DMS153 (cell line): ENCODE measurements around the gene SLC35F5.
"Not testable (repeated sequence)": the region's sequence is repeated elsewhere in the genome, so short reads cannot be mapped to it uniquely, and the experiment has no call there.

Source experiments
- DNase-seq: peaks from one replicate; lab custom pipeline; 2025; lab: John Stamatoyannopoulos, UW

The SLC35F5 gene

DNA sequence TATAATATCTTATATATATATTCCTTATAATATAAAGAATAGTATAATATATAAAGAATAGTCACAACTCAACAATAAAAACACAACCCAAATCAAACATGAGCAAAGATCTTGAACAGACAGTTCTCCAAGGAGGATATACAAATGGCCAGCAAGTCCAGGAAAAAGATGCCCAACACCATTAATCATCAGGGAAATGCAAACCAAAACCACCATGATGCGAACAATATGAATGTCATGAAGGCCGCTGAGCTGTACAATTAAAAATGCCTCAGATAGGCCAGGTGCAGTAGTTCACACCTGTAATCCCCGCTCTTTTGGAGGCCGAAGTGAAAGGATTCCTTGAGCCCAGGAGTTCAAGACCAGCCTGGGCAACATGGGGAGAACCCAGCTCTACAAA is 58.9 kb downstream of the SLC35F5 start:
- DNase-seq, result no peak

- DNase-seq, result no peak
These were observed 62.0 kb downstream of the SLC35F5 start for GRCh38 chr2:113694438-113694837.

DNA sequence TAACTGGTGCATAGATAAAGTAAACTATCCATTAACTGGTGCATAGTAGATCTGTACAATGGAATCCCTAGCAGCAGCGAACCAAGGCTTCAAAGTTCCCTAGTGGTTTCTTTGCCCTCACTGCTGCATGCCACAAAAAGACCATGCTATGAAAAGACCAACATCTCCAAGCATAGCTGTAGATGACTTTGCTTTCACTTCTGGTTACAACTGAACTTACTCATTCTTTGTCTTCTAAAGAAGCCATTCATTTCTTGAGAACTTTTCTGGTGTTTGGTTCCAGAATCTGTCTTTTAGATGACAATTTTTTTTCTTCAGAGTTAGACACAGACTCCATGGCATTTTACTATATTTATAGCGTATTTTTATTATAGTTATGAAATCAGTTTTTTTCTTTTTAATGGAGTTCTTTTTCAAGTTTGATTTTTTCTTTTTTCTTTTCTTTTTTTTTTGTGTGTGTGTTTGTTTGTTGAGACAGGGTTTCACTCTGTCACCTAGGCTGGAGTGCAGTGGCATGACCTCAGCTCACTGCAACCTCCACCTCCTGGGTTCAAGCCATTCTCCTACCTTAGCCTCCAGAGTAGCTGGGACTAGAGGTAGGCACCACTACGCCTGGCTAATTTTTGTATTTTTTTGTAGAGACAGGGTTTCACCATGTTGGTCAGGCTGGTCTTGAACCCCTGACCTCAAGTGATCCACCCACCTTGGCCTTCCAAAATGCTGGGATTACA is 63.6 kb downstream of the SLC35F5 start:
- DNase-seq, result no peak

- not testable (repeated sequence) for DNase-seq
These were observed 65.6 kb downstream of the SLC35F5 start for GRCh38 chr2:113690871-113691270.

GRCh38 chr2:113686537-113686936 is 69.9 kb downstream of the SLC35F5 start:
- no peak for DNase-seq

GRCh38 chr2:113685471-113685870 is 71.0 kb downstream of the SLC35F5 start:
- DNase-seq, result no peak

DNA sequence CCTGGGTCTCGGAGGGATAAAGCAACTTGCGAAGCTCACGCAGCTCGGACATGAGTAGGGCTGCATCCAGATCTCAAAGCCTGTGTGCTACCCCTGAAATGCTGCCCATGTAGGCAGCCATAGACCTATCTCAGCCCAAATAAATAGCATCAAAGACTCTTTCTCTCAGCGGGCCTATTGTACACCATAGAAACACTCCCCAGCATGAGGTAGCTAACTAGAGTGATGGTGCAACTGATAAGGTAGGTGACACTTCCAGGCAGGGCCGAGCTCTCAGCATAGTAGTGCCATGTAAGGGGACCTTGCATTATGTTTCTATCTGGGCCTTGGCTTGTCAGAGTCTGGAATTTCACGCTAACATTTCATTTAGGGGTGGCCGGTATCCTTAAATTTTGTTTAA is 77.0 kb downstream of the SLC35F5 start:
- DNase-seq, result no peak

GRCh38 chr2:113677330-113677729 is 79.1 kb downstream of the SLC35F5 start:
- DNase-seq, result no peak

- no peak for DNase-seq
These were observed 79.7 kb downstream of the SLC35F5 start for GRCh38 chr2:113676623-113677266.

- DNase-seq, result no peak
These were observed 80.6 kb downstream of the SLC35F5 start for GRCh38 chr2:113675875-113676274.

DNA sequence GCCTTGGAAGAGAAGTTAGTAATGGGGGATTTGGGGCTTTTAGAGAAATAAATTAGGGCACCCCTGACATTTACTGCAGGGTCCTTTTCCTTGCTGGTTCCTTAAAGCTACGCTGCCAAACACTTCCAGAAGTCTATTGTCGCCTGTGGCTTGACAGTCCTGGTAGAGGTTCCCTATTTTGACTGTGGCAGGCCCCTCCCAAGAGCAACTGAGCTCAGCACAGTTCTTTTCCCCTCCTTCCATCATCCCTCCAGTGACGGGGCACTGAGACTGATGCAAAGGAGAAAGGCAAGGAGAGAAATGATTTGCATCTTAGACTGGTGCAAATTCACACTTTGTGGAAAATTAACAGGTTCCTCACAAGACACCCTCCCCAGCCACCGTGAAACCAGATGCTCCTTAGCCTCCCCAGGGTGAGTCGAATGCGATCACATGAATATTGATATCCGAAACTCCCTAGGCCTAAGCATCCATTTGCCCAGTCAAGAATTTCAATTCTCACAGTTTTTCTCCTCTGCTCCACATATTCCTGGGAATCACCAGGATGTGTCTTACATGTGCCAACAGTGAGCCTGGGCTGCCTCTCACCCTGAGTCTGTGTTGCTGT is 84.0 kb downstream of the SLC35F5 start:
- no peak for DNase-seq

GRCh38 chr2:113669013-113669412 is 87.4 kb downstream of the SLC35F5 start:
- not testable (repeated sequence) for DNase-seq

DNA sequence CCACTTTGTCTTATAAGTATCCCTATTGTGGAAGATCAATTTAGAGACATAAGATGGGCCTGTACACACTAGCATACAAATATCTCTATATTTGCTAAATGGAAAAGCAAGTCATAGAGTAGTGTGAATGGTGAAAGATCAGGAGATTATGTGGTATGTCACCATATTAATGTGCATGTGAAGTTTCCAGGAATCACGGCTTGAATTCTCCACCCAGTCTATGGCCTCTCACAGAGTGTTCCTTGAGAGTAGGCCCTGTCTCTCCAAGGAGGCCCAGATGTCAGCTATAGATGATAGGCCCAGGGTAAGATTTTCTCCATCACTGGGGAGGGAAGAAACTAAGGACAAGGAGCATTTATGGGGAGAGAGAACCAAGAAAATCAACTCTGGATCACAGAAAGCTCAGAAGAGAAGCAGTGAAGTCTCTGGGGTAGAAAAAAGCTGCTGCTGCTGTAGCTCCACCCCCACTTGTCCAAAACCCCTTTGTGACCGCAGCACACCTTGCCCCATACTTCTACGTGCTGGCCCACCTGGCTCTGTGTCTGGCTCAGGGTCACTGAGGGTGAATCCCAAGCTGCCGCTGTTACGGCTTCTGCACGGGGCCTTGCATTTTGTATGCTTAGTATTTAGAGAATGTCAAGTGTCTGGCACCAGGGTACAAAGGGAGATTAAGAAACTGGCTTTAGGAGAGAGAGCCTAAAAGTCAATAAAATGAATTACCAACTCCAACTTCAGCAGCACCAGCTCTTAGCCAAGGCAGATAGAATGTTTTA is 91.5 kb downstream of the SLC35F5 start:
- not testable (repeated sequence) for DNase-seq

GRCh38 chr2:113663285-113664060 is 93.0 kb downstream of the SLC35F5 start:
- DNase-seq, result not testable (repeated sequence)
